Measurements from ENCODE around the gene MDFI. TPM values are rescaled to one million over a fixed set of nuclear protein-coding genes. Genes with fewer than 3 reads are reported as not detected.

The MDFI gene
- total and polyA plus RNA-seq, 9 of the 15 experiments (the other 6 are each of a cell fraction or from before 2014, with no cell fraction given) = not detected

GRCh38 chr6:41594326-41594725 lies 43.9 kb upstream of the MDFI start (continued):
- no peak for TF ChIP-seq SMAD1 (IDR thresholded peaks at IDR 0.05; ENCODE audit: low read depth, low read length, partially characterized antibody)
- TF ChIP-seq TAF7 (tag; IDR thresholded peaks at IDR 0.05) = no peak
- TF ChIP-seq LCOR (CRISPR knock-in tag; IDR thresholded peaks at IDR 0.05) = no peak
- TF ChIP-seq RCOR1 (IDR thresholded peaks at IDR 0.05; ENCODE audit: borderline replicate concordance in 1 of 2, low read depth in 2 of 2, low read length in 2 of 2) = no peak
- TF ChIP-seq FOXK2 (conservative IDR thresholded peaks at IDR 0.05 in 1 of 2, IDR thresholded peaks at IDR 0.05 in 1 of 2; ENCODE audit: low read depth in 2 of 2) = no peak
- no peak for TF ChIP-seq ZNF23 (CRISPR knock-in tag; IDR thresholded peaks at IDR 0.05)
- no peak for TF ChIP-seq MAFG (tag; conservative IDR thresholded peaks at IDR 0.05)
- TF ChIP-seq ESRRA (IDR thresholded peaks at IDR 0.05; ENCODE audit: borderline replicate concordance, low read depth) = no peak
- TF ChIP-seq NFXL1 (CRISPR knock-in tag; IDR thresholded peaks at IDR 0.05) = no peak

GRCh38 chr6:41594766-41595165 lies 43.5 kb upstream of the MDFI start:
- in situ Hi-C loops (cut with MboI) (loop anchor here (5.0 to 10.0 kb wide), 2 partner anchors 132 to 230 kb away; no protein-coding TSS in a partner anchor), intact Hi-C loops (cut with micrococcal nuclease) (no loop called here)
- no peak for FAIRE-seq
- Histone ChIP-seq H3K27me3 (ENCODE audit: control insufficient read depth in 2 of 2, insufficient read depth in 2 of 2, low read length in 2 of 2) (no peaks in the 10 kb centered on the region), H3K9ac (ENCODE audit: insufficient read depth in 1 of 2, low read depth in 2 of 2, low read length in 2 of 2) (peak overlapping the region in 1 of 2 experiments; percentile 62; a peak in 2 of 4 replicates), H4K20me1 (replicated peaks; ENCODE audit: control insufficient read depth, insufficient read depth, low read length) (0 out of 2 replicates have a peak, but pooled peaks cover 9% of the 10 kb centered on the region), H3K27ac (ENCODE audit: extremely low read depth, low read depth, low read length) (no peak overlapping the region), H3K4me2 (ENCODE audit: insufficient read depth, low read length) (no peak overlapping the region), H3K4me1 (replicated peaks in 1 of 2; ENCODE audit: control insufficient read depth in 2 of 2, insufficient read depth in 2 of 2, low read length in 2 of 2) (peaks cover 0 to 13% of the 10 kb centered on the region in 2 experiments; a peak in 1 of 5 replicates), H3K9me1 (ENCODE audit: control insufficient read depth, insufficient read depth, low read length) (peaks cover 4% of the 10 kb centered on the region), H3K9me3 (replicated peaks; ENCODE audit: control insufficient read depth, insufficient read depth, low read depth, low read length) (no peaks in the 10 kb centered on the region), H2AFZ (ENCODE audit: low read depth, low read length) (no peak overlapping the region), H3K36me3 (ENCODE audit: control insufficient read depth, insufficient read depth, low read length) (peaks cover 14% of the 10 kb centered on the region; the same call in 2 of the 3 replicates), H3K4me3 (no peak overlapping the region), H3K79me2 (ENCODE audit: control insufficient read depth, insufficient read depth, low read length) (no peaks in the 10 kb centered on the region)
- ChIA-PET CTCF (ENCODE audit: low intra/inter-chr PET ratio) (interaction anchor here (0.8 kb wide), 1 partner anchor 89 kb away, joined by 3 read pairs; no protein-coding TSS in a partner anchor), POLR2A (interaction anchor here (0.7 to 1.5 kb wide), 2 partner anchors 14 to 182 kb away, joined by 3 to 5 read pairs; no protein-coding TSS in a partner anchor)
- no TSS peak for BruUV-seq (replicated peaks)
- WGBS (ENCODE audit: insufficient coverage, low coverage, missing lambda C conversion rate) = 82% methylated on average over 15 of the region's 15 CpGs
- no peak for ATAC-seq
- no peak for DNase-seq (ENCODE audit: extremely low read depth in 1 of 4, low spot score in 3 of 4)
- no peak for TF ChIP-seq ZNF583 (CRISPR knock-in tag; IDR thresholded peaks at IDR 0.05)
- peak; percentile 58; the same call in 1 of the 2 replicates for TF ChIP-seq POLR2G (IDR thresholded peaks at IDR 0.05; ENCODE audit: low read depth, low read length)
- no peak for TF ChIP-seq RBM17 (IDR thresholded peaks at IDR 0.05; ENCODE audit: borderline replicate concordance, low read depth, low read length)
- no peak for TF ChIP-seq OTX1 (CRISPR knock-in tag; IDR thresholded peaks at IDR 0.05)
- no peak for TF ChIP-seq TRIM28 (IDR thresholded peaks at IDR 0.05)
- TF ChIP-seq GMEB1 (CRISPR knock-in tag; IDR thresholded peaks at IDR 0.05) = no peak
- no peak for TF ChIP-seq ATF2 (CRISPR knock-in tag; IDR thresholded peaks at IDR 0.05)
- TF ChIP-seq RBM22 (IDR thresholded peaks at IDR 0.05; ENCODE audit: low read depth, low read length, poor library complexity, severe bottlenecking) = peak; percentile 51
